Suppressor macrophage treated with lipopolysaccharide for 1 hour (primary cell): Measurements from ENCODE around the gene POP7.

Experiments
- DNase-seq, 3 donors: peaks; one replicate each; pipeline ENCODE4 v3.0.0-alpha.2; 2020 to 2022

POP7 gene

GRCh38 chr7:100679129-100679926 is 26.6 kb upstream of the POP7 start:
- no peak for DNase-seq

GRCh38 chr7:100679927-100680575 is 25.9 kb upstream of the POP7 start:
- peak; percentile 33 to 67 (median 52) for DNase-seq

- DNase-seq, result no peak
Measured at GRCh38 chr7:100680576-100681271, 25.2 kb upstream of the POP7 start.

- DNase-seq, result no peak
Measured at GRCh38 chr7:100681491-100682227, 24.3 kb upstream of the POP7 start.

- DNase-seq, result no peak
Measured at GRCh38 chr7:100682228-100682741, 23.6 kb upstream of the POP7 start.

GRCh38 chr7:100682991-100683658 is 22.8 kb upstream of the POP7 start:
- DNase-seq, result no peak

- no peak for DNase-seq
Measured at GRCh38 chr7:100683659-100684533, 22.0 kb upstream of the POP7 start.

GRCh38 chr7:100684534-100685042 is 21.3 kb upstream of the POP7 start:
- no peak for DNase-seq

GRCh38 chr7:100685049-100685605 is 20.8 kb upstream of the POP7 start:
- no peak for DNase-seq

- DNase-seq, result no peak
Measured at GRCh38 chr7:100685631-100686145, 20.2 kb upstream of the POP7 start.

GRCh38 chr7:100686201-100686821 is 19.6 kb upstream of the POP7 start:
- no peak for DNase-seq

- DNase-seq, result no peak
Measured at GRCh38 chr7:100686822-100687211, 19.1 kb upstream of the POP7 start.

- no peak for DNase-seq
Measured at GRCh38 chr7:100687261-100687660, 18.7 kb upstream of the POP7 start.

- DNase-seq, result peak in 1 of 3 donors; percentile 38
Measured at GRCh38 chr7:100687751-100688300, 18.1 kb upstream of the POP7 start.

- DNase-seq, result no peak
Measured at GRCh38 chr7:100688326-100688860, 17.5 kb upstream of the POP7 start.

GRCh38 chr7:100689230-100690135 is 16.4 kb upstream of the POP7 start:
- no peak for DNase-seq

GRCh38 chr7:100691676-100692577 is 14.0 kb upstream of the POP7 start:
- DNase-seq, result peak; percentile 85 to 90 (median 88)
